ENCODE results near the gene KCTD18.

DNA sequence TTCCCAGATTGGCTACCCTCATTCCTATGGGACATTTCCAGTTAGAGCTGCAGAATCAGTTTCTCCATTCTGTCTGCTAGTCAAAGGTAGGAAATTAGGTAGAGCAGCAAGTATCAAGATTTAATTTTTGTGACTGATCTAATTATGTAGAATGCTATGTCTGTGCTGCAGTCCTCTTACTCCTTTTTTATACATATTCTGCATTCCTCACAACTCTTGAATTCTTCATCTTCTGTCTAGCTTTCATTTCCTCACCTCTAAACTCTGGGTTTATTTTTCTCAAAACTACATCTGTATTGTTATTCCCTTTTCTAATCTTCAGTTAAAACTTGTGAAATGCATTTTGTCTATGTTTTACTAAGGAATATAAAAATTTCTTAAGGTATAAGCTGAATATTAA lies 24.7 kb upstream of the KCTD18 start:
- TF ChIP-seq, protein P1, sequence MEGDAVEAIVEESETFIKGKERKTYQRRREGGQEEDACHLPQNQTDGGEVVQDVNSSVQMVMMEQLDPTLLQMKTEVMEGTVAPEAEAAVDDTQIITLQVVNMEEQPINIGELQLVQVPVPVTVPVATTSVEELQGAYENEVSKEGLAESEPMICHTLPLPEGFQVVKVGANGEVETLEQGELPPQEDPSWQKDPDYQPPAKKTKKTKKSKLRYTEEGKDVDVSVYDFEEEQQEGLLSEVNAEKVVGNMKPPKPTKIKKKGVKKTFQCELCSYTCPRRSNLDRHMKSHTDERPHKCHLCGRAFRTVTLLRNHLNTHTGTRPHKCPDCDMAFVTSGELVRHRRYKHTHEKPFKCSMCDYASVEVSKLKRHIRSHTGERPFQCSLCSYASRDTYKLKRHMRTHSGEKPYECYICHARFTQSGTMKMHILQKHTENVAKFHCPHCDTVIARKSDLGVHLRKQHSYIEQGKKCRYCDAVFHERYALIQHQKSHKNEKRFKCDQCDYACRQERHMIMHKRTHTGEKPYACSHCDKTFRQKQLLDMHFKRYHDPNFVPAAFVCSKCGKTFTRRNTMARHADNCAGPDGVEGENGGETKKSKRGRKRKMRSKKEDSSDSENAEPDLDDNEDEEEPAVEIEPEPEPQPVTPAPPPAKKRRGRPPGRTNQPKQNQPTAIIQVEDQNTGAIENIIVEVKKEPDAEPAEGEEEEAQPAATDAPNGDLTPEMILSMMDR (IDR thresholded peaks at IDR 0.05), result no peak
- TF ChIP-seq, protein P2, sequence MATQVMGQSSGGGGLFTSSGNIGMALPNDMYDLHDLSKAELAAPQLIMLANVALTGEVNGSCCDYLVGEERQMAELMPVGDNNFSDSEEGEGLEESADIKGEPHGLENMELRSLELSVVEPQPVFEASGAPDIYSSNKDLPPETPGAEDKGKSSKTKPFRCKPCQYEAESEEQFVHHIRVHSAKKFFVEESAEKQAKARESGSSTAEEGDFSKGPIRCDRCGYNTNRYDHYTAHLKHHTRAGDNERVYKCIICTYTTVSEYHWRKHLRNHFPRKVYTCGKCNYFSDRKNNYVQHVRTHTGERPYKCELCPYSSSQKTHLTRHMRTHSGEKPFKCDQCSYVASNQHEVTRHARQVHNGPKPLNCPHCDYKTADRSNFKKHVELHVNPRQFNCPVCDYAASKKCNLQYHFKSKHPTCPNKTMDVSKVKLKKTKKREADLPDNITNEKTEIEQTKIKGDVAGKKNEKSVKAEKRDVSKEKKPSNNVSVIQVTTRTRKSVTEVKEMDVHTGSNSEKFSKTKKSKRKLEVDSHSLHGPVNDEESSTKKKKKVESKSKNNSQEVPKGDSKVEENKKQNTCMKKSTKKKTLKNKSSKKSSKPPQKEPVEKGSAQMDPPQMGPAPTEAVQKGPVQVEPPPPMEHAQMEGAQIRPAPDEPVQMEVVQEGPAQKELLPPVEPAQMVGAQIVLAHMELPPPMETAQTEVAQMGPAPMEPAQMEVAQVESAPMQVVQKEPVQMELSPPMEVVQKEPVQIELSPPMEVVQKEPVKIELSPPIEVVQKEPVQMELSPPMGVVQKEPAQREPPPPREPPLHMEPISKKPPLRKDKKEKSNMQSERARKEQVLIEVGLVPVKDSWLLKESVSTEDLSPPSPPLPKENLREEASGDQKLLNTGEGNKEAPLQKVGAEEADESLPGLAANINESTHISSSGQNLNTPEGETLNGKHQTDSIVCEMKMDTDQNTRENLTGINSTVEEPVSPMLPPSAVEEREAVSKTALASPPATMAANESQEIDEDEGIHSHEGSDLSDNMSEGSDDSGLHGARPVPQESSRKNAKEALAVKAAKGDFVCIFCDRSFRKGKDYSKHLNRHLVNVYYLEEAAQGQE (IDR thresholded peaks at IDR 0.05; ENCODE audit: insufficient read depth in 1 of 2, low read depth in 2 of 2, low read length in 1 of 2), result no peak
- TF ChIP-seq POLR2AphosphoS5 (IDR thresholded peaks at IDR 0.05; ENCODE audit: low read depth, low read length), result no peak

Data from Panc1 (cell line).